Osteoblast (primary cell): ENCODE measurements around the gene SOBP. TPM values are rescaled to one million over a fixed set of nuclear protein-coding genes. Genes with fewer than 3 reads are reported as not detected.

ENCODE experiments used
- DNase-seq: peaks from one replicate; pipeline ENCODE4 v3.0.0; 2011; ENCODE audit warnings: low spot score, mixed read lengths; ENCODE audit not compliant: insufficient read length; ENCODE audit errors: missing footprints
- H2AFZ ChIP-seq: 2 replicates; pipeline ENCODE4 v1.6.0; 2011; ENCODE audit warnings: mild to moderate bottlenecking, low read length
- H3K27ac ChIP-seq: 2 replicates; pipeline ENCODE4 v1.5.1; 2011; ENCODE audit warnings: mild to moderate bottlenecking, low read depth, low read length, moderate library complexity
- H3K27me3 ChIP-seq: 2 replicates; pipeline ENCODE4 v1.6.0; 2012; ENCODE audit warnings: mild to moderate bottlenecking, control low read depth, inconsistent platforms, low read length, moderate library complexity; ENCODE audit not compliant: insufficient read depth
- H3K36me3 ChIP-seq: 2 replicates; pipeline ENCODE4 v1.5.1; 2011; ENCODE audit warnings: mild to moderate bottlenecking, low read length, control low read depth, moderate library complexity; ENCODE audit not compliant: insufficient read depth
- H3K4me1 ChIP-seq: 2 replicates; pipeline ENCODE4 v1.5.1; 2011; ENCODE audit warnings: mild to moderate bottlenecking, low read length, control low read depth, moderate library complexity; ENCODE audit not compliant: insufficient read depth
- H3K4me2 ChIP-seq: 2 replicates; pipeline ENCODE4 v1.6.0; 2011; ENCODE audit warnings: mild to moderate bottlenecking, low read length; ENCODE audit not compliant: insufficient read depth
- H3K4me3 ChIP-seq: fragments of 200-600 bp; sonication (generic); 3 replicates; pipeline ENCODE4 v1.5.1; 2012; ENCODE audit warnings: mild to moderate bottlenecking, low read length, inconsistent platforms; ENCODE audit not compliant: insufficient read depth
- H3K79me2 ChIP-seq: 2 replicates; pipeline ENCODE4 v1.6.0; 2012; ENCODE audit warnings: mild to moderate bottlenecking, low read length, control low read depth, inconsistent platforms; ENCODE audit not compliant: insufficient read depth
- H3K9me3 ChIP-seq: 2 replicates; pipeline ENCODE4 v1.5.1; 2011; ENCODE audit warnings: low read depth, low read length, control low read depth
- H4K20me1 ChIP-seq: 2 replicates; pipeline ENCODE4 v1.6.0; 2012; ENCODE audit warnings: mild to moderate bottlenecking, low read length, control low read depth; ENCODE audit not compliant: insufficient read depth
- total RNA-seq: library from RNA; depleted of rRNA; stranded (reverse); fragments of >200 nt; gene quantifications from 2 replicates; pipeline ENCODE4 v1.2.3, GENCODE V29; 2012
- TF ChIP-seq, protein P1 (sequence below): IDR thresholded peaks from 2 replicates; pipeline ENCODE4 v1.5.1; 2011; ENCODE audit warnings: mild to moderate bottlenecking, low read depth, low read length, moderate library complexity; ENCODE audit errors: extremely low read depth

Gene SOBP
- total RNA-seq, 1 donor: 3.6 TPM

DNA sequence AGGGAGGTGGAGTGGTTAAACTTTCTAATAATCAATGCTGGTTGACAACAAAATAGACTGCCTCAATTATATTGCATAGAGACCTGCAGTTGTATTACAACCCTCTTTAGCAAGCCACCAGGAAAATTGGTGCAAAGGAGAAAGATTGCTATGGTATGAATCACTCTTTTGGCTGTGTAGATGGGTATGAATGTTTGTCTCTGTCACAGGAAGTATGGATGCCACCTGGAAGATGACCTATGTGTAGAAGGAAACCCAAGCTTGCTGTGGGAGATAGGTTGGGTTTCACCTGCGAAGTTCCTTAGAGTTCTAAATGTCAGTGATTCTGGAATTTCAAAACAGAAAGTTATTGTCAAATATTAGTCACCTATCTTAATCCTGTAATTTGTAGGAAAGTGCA, 134.6 kb downstream of the SOBP start:
- Histone ChIP-seq H3K36me3 (no peaks in the 10 kb centered on the region), H3K9me3 (no peaks in the 10 kb centered on the region), H2AFZ (no peak overlapping the region), H3K4me3 (no peak overlapping the region), H3K79me2 (no peaks in the 10 kb centered on the region), H3K27ac (no peak overlapping the region), H3K4me2 (no peak overlapping the region), H3K4me1 (peaks cover 5% of the 10 kb centered on the region), H3K27me3 (no peaks in the 10 kb centered on the region), H4K20me1 (no peaks in the 10 kb centered on the region)
- DNase-seq: no peak
- TF ChIP-seq, protein P1, sequence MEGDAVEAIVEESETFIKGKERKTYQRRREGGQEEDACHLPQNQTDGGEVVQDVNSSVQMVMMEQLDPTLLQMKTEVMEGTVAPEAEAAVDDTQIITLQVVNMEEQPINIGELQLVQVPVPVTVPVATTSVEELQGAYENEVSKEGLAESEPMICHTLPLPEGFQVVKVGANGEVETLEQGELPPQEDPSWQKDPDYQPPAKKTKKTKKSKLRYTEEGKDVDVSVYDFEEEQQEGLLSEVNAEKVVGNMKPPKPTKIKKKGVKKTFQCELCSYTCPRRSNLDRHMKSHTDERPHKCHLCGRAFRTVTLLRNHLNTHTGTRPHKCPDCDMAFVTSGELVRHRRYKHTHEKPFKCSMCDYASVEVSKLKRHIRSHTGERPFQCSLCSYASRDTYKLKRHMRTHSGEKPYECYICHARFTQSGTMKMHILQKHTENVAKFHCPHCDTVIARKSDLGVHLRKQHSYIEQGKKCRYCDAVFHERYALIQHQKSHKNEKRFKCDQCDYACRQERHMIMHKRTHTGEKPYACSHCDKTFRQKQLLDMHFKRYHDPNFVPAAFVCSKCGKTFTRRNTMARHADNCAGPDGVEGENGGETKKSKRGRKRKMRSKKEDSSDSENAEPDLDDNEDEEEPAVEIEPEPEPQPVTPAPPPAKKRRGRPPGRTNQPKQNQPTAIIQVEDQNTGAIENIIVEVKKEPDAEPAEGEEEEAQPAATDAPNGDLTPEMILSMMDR: no peak

DNA sequence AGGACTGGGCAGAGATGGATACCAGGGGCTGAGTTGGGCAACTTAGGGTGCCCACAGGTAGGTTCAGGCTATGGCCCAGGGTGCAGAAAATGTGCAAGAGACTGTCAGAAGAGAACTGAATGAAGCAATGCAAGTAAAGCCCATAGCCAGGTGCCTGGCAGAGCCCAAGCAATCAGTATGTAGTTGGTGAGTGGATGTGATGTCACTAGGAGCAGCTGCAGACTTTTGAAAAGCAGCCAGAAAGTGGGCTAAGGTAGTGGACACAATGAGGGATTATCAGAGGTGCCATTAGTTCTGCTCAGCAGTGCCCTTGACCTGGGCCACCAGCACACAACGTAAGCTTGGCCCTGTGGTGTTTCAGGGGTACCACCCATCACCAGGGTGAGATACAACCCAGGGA, 135.3 kb downstream of the SOBP start:
- Histone ChIP-seq H3K27ac (no peak overlapping the region), H3K9me3 (no peaks in the 10 kb centered on the region), H3K79me2 (no peaks in the 10 kb centered on the region), H2AFZ (no peak overlapping the region), H4K20me1 (no peaks in the 10 kb centered on the region), H3K4me1 (peaks cover 5% of the 10 kb centered on the region), H3K4me2 (no peak overlapping the region), H3K4me3 (no peak overlapping the region), H3K36me3 (no peaks in the 10 kb centered on the region), H3K27me3 (no peaks in the 10 kb centered on the region)
- no peak for DNase-seq
- TF ChIP-seq, protein P1: no peak

DNA sequence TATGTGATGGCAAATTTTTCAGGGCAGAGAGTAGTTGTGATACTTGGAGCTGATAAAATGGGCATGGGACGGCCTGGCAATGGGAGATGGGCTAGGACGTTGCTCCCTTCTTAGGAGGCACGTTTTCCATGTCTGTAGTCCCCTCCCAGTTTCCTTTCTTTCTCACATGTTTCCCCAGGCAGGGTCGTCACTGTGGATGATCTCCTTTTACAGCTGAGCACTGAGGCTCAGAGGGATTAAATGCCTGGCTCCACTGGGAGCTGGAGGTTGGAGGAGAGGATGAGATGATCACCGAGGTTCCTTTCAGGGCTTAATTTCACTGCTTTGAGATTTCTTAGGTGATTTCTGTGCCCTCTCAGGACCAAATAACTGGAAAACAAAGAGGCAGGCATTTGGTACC, 136.7 kb downstream of the SOBP start:
- Histone ChIP-seq H3K4me1 (peaks cover 5% of the 10 kb centered on the region), H3K4me3 (no peak overlapping the region), H3K27ac (no peak overlapping the region), H3K36me3 (no peaks in the 10 kb centered on the region), H2AFZ (no peak overlapping the region), H3K79me2 (no peaks in the 10 kb centered on the region), H3K27me3 (no peaks in the 10 kb centered on the region), H3K9me3 (no peaks in the 10 kb centered on the region), H4K20me1 (no peaks in the 10 kb centered on the region), H3K4me2 (no peak overlapping the region)
- no peak for DNase-seq
- TF ChIP-seq, protein P1: no peak

DNA sequence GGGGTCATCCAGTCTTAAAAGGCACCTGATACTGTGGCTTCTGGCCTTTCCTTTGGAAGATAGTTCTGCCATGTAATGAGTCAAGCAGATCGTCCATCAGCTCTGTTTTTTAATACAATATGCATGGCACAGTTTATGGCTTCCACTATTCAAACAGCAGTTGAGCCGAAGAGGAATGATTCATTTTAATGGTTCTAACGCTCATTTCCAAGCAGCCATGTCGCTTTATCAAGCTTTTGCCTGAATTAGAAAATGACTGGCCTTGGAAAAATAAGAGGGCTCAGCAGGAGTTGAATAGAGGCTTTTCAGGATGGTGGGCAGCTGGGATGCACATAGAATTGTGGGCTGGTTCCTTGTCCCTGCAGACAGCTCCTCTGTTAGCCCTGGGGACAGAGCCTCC, 138.1 kb downstream of the SOBP start:
- H3K27ac ChIP-seq: no peak overlapping the region
- no peak for DNase-seq
- peaks cover 5% of the 10 kb centered on the region for H3K4me1 ChIP-seq
- H3K27me3 ChIP-seq: no peaks in the 10 kb centered on the region
- no peak overlapping the region for H3K4me3 ChIP-seq
- no peaks in the 10 kb centered on the region for H3K9me3 ChIP-seq
- TF ChIP-seq, protein P1: no peak
- H3K36me3 ChIP-seq: no peaks in the 10 kb centered on the region
- no peaks in the 10 kb centered on the region for H3K79me2 ChIP-seq
- H4K20me1 ChIP-seq: no peaks in the 10 kb centered on the region
- H2AFZ ChIP-seq: no peak overlapping the region
- no peak overlapping the region for H3K4me2 ChIP-seq
